KOPT-K1 (cell line): ENCODE data around the gene NSD1.
"Not testable (repeated sequence)": the region's sequence is repeated elsewhere in the genome, so short reads cannot be mapped to it uniquely, and the experiment has no call there.

Experiments used
- H3K27ac ChIP-seq: fragments of 200-600 bp; sonication (generic); 2 replicates; pipeline ENCODE4 v1.5.1; 2016; ENCODE audit warnings: antibody characterized with exemption, mild to moderate bottlenecking, low read depth, low read length; ENCODE audit not compliant: poor library complexity, severe bottlenecking
- H3K36me3 ChIP-seq: fragments of 200-600 bp; sonication (generic); 2 replicates; pipeline ENCODE4 v1.5.1; 2017; ENCODE audit warnings: antibody characterized with exemption, mild to moderate bottlenecking, low read length, moderate library complexity; ENCODE audit not compliant: insufficient read depth
- H3K9me3 ChIP-seq: fragments of 200-600 bp; sonication (generic); 2 replicates; pipeline ENCODE4 v1.5.1; 2017; ENCODE audit warnings: antibody characterized with exemption, low read length, mild to moderate bottlenecking; ENCODE audit not compliant: insufficient read depth, poor library complexity, severe bottlenecking

NSD1 gene

DNA sequence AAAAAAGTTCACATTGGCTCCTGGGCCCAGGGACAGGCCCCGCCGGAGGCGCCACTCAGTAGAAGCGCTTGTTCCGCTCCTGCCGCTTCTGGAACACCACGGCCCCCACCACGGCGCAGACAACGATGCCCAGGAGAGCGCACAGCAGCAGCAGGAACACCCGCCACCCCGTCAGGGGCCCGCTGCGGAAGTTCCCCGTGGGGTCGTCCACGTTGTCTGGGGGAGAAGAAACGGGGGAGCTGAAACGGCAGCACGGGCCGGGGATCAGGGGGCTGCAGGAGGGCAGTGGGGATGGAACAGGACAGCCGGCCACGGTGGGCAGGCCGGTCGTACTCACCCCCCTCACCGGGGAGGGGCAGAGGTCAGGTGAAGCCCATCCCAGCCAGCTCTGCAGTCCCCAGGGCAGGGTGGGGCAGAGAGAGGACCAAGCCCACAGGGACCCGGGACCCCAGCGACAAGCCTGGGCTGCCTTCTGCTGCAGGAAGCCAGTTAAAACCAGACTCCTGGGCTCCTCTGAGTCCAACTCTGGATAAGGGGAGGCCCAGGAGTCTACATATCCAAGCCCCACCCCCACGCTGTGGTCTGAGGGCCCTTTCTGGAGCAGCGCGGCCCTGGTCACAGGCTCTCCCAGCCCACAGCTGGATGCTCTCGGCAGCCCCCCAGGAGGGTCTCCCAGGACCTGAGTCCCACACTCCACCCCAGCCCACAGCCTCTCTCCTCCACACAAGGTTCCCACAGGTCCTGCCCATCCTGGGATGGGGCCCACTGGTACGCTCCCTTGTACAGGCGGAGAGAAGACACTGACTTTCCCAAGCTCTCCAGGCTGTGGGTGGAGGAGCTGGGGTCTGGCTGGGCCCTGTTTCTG, 198.7 kb downstream of the NSD1 start:
- Histone ChIP-seq H3K36me3 (peaks cover 98% of the 10 kb centered on the region), H3K27ac (no peak overlapping the region), H3K9me3 (no peaks in the 10 kb centered on the region)

DNA sequence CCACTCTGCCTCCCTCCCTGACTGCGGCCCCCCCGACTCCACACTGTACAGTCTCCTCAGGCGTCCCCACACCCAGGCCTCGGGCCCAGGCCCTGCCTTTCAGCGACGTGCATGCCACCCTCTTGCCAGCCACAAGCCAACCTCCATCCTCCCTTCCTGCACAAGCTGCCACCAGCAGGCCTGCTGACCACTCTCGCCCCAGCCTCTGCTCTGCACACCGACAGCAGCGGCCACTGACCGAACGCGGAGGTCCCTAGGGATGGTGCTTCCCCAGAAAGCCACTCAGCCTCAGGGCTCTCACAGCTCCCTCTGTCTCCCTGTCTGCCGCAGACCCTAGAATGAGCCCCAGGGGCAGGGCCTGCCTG, 199.3 kb downstream of the NSD1 start:
- Histone ChIP-seq H3K9me3 (no peaks in the 10 kb centered on the region), H3K27ac (no peak overlapping the region), H3K36me3 (peaks cover 98% of the 10 kb centered on the region)

GRCh38 chr5:177333420-177334154, 200.0 kb downstream of the NSD1 start:
- Histone ChIP-seq H3K36me3 (peaks cover 98% of the 10 kb centered on the region), H3K9me3 (no peaks in the 10 kb centered on the region), H3K27ac (no peak overlapping the region)

- no peaks in the 10 kb centered on the region for H3K9me3 ChIP-seq
- peaks cover 100% of the 10 kb centered on the region for H3K36me3 ChIP-seq
- H3K27ac ChIP-seq: no peak overlapping the region
Observed at GRCh38 chr5:177334155-177334551, 200.6 kb downstream of the NSD1 start.

GRCh38 chr5:177334781-177335700, 201.5 kb downstream of the NSD1 start:
- Histone ChIP-seq H3K27ac (no peak overlapping the region), H3K36me3 (peaks cover 100% of the 10 kb centered on the region), H3K9me3 (no peaks in the 10 kb centered on the region)

DNA sequence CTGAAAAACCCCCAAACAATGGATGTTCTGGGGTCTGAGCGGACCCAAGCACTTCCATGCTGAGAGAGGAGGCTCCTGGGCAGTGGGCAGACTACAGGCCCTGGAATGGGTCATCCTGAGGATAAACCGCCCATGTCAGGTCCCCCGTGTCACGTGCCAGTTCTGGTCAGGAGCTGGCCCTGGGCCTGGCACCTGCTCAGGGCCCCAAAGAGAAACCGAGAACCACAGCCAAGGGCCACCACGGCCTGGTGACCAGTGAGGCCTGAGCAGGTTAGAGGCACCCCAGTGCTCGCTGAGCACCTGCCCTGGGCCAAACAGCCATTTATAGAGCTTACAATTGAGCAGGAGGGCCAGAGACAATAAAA, 202.1 kb downstream of the NSD1 start:
- H3K27ac ChIP-seq: no peak overlapping the region
- no peaks in the 10 kb centered on the region for H3K9me3 ChIP-seq
- peaks cover 98% of the 10 kb centered on the region for H3K36me3 ChIP-seq

GRCh38 chr5:177336112-177336511, 202.5 kb downstream of the NSD1 start:
- no peak overlapping the region for H3K27ac ChIP-seq
- H3K36me3 ChIP-seq: peaks cover 96% of the 10 kb centered on the region
- no peaks in the 10 kb centered on the region for H3K9me3 ChIP-seq

- no peak overlapping the region for H3K27ac ChIP-seq
- H3K36me3 ChIP-seq: peaks cover 96% of the 10 kb centered on the region
Observed at GRCh38 chr5:177336603-177337494, 203.3 kb downstream of the NSD1 start.

DNA sequence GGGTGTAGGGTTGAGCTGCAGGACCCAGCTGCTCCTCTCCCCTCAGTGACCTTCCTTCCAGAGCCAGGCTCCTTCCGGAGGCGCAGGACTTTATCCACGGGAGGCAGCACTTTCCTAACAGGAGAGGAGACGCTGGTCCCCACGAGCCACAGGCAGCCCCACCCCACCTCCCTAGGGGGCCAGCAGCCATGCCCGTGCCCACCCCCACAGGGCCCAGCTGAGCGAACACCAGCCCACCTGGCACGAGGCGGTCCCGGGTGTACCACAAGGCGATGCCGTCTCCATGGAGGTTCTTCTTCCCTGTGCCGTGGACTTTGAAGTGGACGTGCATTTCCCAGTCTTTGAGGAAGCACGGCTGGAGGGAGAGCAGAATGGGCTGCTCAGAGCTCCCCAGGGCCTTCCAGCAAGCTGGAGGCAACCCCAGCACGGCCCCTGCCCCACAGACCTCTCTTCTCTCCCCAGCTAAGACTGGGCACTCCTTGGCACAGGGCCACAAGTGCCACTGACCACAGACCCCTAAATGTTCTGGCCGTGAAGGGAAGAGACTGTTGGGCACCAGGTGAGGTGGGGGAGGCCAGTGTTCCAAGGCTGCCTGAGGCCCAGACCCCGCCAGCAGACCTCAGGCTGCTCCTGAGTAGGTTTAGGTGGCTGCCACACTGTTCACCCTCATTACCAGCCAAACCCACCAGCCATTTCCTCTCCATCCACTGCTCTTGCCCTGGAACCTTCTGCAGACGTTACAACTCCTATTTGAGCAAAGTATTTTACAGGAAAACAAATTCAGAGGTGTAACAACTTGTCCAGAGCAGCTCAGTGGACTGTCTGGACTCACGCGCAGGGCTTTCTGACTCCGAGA, 204.9 kb downstream of the NSD1 start:
- Histone ChIP-seq H3K27ac (no peak overlapping the region), H3K36me3 (peaks cover 93% of the 10 kb centered on the region), H3K9me3 (no peaks in the 10 kb centered on the region)

More at GRCh38 chr5:177336603-177337494, 203.3 kb downstream of the NSD1 start:
- H3K9me3 ChIP-seq: no peaks in the 10 kb centered on the region

- H3K9me3 ChIP-seq: no peaks in the 10 kb centered on the region
- peaks cover 93% of the 10 kb centered on the region for H3K36me3 ChIP-seq
- no peak overlapping the region for H3K27ac ChIP-seq
Observed at GRCh38 chr5:177339107-177339638, 205.6 kb downstream of the NSD1 start.

DNA sequence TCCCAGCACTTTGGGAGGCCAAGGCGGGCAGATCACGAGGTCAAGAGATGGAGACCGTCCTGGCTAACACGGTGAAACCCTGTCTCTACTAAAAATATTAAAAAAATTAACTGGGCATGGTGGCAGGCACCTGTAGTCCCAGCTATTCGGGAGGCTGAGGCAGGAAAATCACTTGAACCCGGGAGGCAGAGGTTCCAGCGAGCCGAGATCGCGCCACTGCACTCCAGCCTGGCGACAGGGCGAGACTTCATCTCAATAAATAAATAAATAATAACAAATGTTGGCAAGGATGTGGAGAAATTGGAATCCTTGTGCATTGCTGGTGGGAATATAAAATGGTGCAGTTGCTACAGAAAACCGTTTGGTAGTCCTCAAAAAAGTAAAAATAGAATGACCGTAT, 209.4 kb downstream of the NSD1 start:
- H3K9me3 ChIP-seq, H3K27ac ChIP-seq: not testable (repeated sequence)
- peaks cover 89% of the 10 kb centered on the region for H3K36me3 ChIP-seq

DNA sequence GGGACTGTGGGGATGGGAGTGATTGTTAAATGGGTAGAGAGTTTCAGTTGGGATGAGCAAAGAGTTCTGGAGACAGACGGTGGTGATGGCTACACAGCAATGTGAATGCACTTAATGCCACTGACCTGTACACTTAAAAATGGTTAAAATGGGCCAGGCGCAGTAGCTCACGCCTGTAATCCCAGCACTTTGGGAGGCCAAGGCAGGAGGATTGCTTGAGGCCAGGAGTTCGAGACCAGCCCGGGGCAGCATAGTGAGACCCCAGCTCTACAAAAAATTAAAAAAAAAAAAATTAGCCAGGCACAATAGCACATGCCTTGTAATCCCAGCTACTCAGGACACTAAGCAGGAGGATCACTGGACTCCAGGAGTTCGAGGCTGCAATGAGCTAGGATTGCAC, 210.2 kb downstream of the NSD1 start:
- Histone ChIP-seq H3K27ac (no peak overlapping the region), H3K9me3 (no peaks in the 10 kb centered on the region), H3K36me3 (peaks cover 84% of the 10 kb centered on the region)

DNA sequence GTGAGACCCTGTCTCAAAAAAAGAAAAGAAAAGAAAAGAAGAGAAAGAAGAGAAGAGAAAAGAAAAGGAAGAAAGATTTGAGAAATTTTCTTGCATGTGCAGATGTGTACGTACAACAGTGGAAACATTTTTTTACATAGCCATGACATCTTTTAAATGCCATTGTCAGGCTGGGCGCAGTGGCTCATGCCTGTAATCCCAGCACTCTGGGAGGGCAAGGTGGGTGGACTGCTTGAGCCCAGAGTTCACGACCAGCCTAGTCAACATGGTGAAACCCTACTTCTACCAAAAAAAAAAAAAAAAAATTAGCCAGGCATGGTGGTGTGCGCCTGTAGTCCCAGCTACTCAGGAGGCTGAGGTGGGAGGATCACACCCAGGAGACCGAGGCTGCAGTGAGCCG, 211.3 kb downstream of the NSD1 start:
- no peak overlapping the region for H3K27ac ChIP-seq
- H3K9me3 ChIP-seq: no peaks in the 10 kb centered on the region
- peaks cover 84% of the 10 kb centered on the region for H3K36me3 ChIP-seq
